ENCODE data around the gene CNDP2.

The CNDP2 gene

GRCh38 chr18:74516271-74517235 lies 20.4 kb downstream of the CNDP2 start:
- TF ChIP-seq, protein P1, sequence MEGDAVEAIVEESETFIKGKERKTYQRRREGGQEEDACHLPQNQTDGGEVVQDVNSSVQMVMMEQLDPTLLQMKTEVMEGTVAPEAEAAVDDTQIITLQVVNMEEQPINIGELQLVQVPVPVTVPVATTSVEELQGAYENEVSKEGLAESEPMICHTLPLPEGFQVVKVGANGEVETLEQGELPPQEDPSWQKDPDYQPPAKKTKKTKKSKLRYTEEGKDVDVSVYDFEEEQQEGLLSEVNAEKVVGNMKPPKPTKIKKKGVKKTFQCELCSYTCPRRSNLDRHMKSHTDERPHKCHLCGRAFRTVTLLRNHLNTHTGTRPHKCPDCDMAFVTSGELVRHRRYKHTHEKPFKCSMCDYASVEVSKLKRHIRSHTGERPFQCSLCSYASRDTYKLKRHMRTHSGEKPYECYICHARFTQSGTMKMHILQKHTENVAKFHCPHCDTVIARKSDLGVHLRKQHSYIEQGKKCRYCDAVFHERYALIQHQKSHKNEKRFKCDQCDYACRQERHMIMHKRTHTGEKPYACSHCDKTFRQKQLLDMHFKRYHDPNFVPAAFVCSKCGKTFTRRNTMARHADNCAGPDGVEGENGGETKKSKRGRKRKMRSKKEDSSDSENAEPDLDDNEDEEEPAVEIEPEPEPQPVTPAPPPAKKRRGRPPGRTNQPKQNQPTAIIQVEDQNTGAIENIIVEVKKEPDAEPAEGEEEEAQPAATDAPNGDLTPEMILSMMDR (conservative IDR thresholded peaks at IDR 0.05; ENCODE audit: low read depth, low read length): no peak
- no peak for DNase-seq (ENCODE audit: low read depth)
- no peak overlapping the region for H3K4me3 ChIP-seq (ENCODE audit: low read depth, low read length)

DNA sequence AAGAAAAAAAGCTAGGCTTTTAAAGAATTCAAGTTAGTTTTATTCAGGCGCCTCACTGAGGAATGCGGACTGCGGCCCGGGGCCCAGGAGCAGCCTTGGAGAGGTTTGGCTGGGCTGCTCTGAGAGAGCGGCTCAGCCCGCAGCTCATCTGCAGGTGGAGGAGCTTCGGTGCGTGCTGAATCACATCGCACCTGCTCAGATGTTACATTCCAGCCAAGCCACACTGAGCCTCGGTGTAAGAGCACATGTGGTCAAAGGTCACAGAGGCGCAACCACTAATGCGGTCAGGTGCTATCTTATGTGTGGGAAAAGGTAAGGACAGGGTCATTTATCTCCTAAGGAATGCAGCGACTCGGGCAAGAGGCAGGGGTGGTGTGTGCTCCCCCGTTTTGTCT lies 21.1 kb downstream of the CNDP2 start:
- no peak overlapping the region for H3K4me3 ChIP-seq (ENCODE audit: low read depth, low read length)
- TF ChIP-seq, protein P1 (conservative IDR thresholded peaks at IDR 0.05; ENCODE audit: low read depth, low read length): no peak
- no peak for DNase-seq (ENCODE audit: low read depth)

- TF ChIP-seq, protein P1 (conservative IDR thresholded peaks at IDR 0.05; ENCODE audit: low read depth, low read length): no peak
- no peak for DNase-seq (ENCODE audit: low read depth)
These were observed 22.5 kb downstream of the CNDP2 start for GRCh38 chr18:74518456-74519295.

GRCh38 chr18:74519320-74520095 lies 23.3 kb downstream of the CNDP2 start:
- TF ChIP-seq, protein P1 (conservative IDR thresholded peaks at IDR 0.05; ENCODE audit: low read depth, low read length): no peak
- H3K4me3 ChIP-seq (ENCODE audit: low read depth, low read length): no peak overlapping the region
- DNase-seq (ENCODE audit: low read depth): no peak

More at GRCh38 chr18:74518456-74519295, 22.5 kb downstream of the CNDP2 start:
- H3K4me3 ChIP-seq (ENCODE audit: low read depth, low read length): no peak overlapping the region

DNA sequence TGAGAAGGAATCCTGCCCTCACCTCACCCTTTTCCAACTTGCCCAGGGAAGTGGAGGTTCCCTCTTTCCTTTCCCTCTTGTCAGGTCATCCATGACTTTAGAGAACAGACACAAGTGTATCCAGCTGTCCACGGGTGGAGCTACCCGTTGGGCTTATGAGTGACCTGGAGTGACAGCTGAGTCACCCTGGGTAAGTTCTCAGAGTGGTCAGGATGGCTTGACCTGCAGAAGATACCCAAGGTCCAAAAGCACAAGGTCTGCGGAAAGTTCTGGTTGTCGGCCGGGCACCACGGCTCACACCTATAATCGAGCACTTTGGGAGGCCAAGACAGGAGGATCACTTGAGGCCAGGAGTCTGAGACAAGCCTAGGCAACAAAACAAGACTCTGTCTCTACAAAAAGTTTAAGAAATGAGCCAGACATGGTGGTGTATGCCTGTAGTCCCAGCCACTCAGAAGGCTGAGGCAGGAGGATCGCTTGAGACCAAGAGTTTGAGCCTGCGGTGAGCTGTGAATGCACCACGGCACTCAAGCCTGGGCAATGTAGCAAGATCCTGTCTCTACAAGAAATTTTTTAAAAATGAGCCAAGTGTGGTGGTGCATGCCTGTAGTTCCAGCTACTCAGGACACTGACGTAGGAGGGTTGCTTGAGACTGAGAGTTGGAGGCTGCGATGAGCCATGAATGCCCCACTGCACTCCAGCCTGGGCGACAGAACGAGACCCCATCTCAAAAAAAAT lies 24.1 kb downstream of the CNDP2 start:
- TF ChIP-seq, protein P1 (conservative IDR thresholded peaks at IDR 0.05; ENCODE audit: low read depth, low read length): no peak

More for the DNA sequence above, 24.1 kb downstream of the CNDP2 start:
- no peak for DNase-seq (ENCODE audit: low read depth)
- H3K4me3 ChIP-seq (ENCODE audit: low read depth, low read length): no peak overlapping the region

Measured in choroid plexus epithelial cell (primary cell).